GM21515 (cell line): ENCODE data around the gene CD79A.
"Not testable (repeated sequence)": the region's sequence is repeated elsewhere in the genome, so short reads cannot be mapped to it uniquely, and the experiment has no call there.

Experiments
- ATAC-seq: cut with Tn5 transposase; IDR thresholded peaks from one replicate; pipeline ENCODE4 v1.9.1; 2021; ENCODE audit not compliant: unreplicated experiment

Gene CD79A

DNA sequence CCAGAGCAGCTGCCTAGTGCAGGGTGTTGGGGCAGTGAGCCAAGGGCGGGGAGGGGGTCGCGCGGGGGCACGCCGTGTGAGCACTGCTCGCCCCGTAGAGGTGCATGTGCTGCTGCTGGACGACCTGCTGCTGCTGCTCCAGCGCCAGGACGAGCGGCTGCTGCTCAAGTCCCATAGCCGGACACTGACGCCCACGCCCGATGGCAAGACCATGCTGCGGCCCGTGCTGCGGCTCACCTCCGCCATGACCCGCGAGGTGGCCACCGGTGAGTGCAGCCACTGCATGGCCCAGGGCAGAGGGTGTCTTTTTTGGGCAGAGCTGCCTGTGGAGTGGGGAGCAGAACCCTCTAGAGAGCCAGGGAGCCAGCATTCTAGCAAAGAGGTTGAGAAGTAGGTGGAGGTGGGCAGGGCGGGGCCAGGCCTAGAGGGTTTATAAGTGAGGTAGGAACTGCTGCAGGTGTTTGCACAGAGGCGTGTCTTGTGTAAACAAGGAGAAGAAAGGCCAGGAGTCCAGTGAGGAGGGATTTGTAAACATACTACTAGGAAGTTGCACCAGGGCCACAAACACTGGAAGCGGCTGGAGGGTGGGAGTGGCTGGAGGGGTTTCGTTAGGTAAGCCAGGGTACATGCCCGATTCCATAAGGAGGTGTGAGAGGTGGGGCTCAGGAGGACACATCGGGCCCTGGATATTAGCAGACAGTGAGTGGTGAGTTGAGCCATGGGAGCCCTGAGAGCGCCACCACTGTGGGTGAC is 27.2 kb downstream of the CD79A start:
- no peak for ATAC-seq

GRCh38 chr19:41905273-41906002 is 28.4 kb downstream of the CD79A start:
- ATAC-seq: no peak

DNA sequence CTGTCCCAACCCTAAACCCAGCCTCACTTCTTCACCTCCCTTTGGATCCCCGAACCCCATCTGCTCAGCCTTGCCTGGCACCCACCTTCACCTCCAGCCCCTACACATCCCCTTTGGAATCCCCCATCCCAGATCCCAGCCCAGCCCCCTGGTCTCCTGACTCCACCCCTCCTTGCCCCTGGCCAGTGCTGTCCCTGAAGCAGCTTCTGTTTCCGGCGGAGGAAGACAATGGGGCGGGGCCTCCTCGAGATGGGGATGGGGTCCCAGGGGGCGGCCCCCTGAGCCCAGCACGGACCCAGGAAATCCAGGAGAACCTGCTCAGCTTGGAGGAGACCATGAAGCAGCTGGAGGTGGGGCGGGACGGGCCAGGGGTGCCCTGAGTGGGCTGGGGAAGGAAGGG is 29.2 kb downstream of the CD79A start:
- ATAC-seq: no peak

GRCh38 chr19:41906916-41907680 is 30.0 kb downstream of the CD79A start:
- no peak for ATAC-seq

- no peak for ATAC-seq
These were observed 31.0 kb downstream of the CD79A start for GRCh38 chr19:41907994-41908615.

DNA sequence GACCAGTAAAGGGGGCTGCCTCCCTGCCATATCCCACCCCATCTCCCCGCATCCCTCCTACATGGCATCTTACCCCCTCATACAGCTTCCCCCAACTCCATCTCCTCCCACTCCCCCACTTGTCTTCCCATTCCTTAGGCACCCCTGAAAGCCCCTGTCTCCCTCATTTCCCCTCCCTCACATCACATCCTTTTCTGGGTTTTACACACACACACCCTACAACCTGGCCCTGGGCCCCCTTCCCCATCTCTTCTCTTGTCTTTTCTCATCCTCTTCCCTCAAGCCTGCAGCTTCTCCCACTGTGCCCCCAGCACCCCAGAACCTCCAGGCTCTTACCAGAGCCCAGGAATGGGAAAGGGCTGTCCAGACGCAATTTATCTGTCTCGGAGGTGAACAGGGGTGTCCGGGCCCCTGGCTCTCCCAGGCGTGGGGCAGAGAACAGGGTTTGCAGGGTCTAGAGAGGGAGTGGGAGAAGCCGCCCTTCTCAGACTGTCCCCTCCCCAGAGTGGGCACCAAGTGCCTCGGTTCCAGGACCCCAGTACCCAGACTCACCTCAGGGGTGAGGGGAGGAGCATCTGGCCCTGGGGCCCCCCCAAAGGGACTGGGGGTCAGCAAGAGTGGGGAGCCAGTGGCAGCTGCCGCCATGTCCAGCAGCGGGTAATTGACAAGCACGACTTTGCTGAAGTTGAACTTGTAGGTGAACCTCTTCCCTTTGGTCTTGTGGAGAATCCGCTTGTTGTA is 31.8 kb downstream of the CD79A start:
- ATAC-seq: no peak

GRCh38 chr19:41909706-41910105 is 32.6 kb downstream of the CD79A start:
- no peak for ATAC-seq

DNA sequence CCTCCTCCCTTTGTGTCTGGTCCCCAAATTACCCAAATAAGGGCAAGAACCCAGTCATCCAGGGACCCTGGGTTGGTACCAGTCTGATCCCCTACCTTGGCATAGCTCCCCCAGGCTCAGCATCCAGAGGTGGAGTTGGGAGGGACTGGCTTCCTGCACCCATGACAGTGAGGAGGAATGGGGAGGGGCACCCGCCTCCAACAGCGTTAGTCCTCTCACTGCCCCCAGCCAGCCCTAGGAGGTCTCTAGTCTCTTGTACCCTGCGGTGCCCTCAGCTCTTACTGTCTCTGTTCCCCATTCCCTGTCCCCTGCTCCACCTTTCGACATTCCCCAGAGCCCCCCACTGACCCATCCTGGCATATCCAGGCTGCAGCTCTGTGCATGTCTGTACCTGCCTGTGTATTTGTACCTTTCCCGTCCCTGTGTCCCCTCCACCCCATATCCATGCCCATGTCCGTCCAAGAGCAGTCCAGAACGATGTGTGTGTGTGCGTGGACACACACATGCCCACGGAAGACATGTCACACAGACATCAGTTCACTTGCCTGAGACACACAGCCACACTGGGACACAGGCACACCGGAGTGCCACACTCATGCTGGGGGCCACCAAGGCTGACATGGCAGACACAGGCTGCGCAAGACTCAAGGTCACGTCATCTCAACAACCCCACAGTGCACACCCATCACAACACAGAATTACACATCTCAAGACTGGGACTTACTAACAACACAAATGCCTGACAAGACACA is 33.3 kb downstream of the CD79A start:
- ATAC-seq: no peak

DNA sequence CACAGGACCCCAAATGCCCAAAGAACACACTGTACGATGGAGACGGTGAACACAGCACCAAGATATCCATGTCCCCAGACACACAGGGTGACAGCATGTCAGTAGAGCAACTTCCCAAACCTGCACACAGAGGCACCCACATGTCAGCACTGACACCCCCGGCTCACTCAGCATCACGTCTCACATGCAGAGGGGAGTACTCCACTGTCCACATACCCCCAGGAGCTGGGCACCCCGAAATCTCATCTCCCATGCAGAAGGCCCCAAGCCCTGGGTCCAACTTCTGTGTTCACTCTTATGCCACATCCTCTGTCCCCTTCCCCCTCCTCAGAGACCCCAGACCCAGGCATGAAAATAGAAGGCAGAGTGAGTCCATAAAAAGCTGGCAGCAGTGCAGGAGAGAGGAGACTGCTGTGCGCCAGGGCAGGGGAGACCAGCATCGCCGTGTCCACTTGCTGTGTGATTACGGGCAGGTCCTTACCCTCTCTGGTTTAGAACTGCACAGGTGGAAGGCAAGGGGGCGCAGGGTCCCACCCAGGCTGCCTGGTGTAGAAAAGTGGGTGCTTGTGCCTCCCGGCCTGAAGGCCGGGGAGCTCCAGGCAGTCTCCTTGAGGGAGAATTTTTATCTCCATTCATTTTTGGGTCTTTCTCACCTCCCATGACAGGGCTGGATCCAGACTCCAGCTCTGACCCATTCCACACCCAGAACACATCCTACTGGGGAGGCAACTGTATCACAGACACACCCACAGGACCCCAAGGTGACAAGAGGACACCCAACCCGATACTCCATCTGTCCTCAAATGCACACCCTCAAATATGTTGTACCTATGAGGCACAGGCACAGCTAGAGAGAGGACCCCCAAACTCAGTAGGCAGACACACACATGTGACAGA is 34.2 kb downstream of the CD79A start:
- no peak for ATAC-seq

DNA sequence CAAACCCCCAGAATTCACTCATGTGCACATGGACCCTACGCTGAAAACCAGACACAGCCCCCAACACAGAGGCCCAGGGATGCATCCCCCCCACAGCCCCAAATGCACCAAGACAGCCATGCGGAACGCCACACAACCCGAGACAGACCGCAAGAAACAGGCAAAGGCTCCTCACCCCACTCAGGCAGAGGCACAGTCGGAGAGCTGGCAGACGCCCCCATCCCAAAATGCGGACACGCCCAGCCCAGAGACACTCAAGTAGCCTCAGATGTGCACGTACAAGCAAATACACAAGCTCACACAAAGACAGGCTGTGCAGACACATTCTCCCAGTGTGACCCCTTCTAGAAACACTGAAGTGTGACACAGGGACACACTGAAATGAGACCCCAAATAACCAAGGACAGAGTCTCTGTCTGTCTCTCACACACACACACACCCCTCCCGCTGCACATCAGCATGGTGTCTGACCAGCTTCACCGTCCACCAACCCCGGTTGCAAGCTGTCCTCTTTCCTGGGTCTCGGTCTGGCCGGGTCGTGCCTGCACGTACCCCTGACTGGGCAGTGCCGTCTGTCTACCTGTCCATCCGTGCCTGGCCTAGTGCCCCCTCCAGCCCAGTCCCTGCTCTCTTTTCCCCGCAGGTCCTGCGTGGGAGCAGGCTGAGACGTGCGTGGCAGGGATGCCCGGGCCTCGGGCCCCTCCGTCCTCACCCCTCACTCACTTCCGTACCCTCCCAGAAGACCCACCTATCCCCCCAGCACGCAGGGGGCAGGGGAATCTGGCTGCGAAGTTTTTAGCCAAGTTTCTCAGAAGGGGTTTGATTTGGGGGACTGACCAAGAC is 35.0 kb downstream of the CD79A start:
- ATAC-seq: no peak

DNA sequence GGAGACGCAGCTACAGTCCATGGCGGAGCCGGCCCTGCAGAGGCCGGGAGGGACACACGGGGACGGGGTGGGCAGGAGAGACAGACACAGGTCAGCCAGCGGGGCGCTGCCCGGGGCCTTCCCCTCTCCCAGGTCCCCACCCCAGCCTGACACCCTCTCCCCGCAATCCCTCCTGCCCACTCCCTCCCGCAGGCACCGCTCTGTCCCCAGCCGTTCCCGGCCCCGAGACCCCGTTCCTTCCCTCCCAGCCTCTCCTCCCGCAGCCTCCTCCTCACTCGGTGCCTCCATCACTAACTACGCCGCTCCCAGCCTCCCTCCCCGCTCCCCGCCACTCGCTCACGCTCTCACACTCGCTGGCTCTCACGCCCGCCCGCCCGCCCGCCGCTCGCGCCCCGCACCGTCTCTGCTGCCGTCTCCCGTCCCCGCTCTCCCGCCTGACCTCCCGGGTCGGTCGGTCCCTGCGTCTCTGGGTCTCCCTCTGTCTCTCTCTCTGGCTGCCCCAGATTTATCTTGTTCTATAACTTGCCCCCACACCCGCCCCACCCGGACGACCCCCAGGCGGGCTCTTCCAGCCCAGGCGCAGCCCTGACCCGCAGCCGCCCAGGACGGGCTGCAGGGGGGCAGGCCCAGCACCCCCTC is 35.9 kb downstream of the CD79A start:
- no peak for ATAC-seq

DNA sequence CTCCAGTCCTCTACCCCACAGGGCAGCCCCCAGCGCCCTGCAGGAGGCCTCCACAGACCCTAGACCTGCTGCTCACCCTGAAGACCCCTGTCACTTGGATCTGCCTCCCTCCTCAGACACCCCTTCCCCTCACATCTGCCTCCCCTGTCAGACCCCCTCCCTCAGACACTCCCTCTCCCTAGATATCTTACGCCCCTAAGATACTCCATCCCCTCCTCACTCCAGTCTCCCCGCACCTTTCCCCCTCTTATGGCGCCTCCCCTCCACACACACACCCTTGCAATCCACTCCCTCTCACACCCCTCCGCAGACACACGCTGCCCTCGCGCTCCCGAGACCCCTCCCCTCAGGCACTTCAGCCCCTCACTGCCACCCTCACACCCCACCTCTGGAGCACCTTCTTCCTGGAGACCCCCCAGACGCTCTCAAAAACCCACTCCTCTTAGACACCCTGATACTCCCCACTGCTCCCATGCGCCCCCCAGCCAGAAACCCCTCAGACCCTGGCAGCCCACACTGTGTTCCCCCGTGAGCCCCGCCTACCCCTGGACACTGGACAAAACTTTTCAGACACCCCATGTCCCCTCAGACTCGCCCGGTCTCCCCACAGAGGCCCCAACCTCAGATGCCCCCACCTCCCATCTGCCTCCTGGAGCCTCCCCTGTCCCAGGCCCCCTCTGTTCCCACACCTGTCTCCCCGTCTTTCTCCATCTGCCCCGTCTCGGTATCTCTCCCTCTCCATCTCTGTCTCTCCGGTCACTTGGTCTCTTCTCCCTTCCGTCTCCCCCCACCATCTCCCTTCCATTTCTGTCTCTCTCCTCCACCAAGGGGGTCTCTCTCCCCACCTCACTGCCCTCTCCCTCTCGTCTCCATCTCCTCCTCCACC is 36.7 kb downstream of the CD79A start:
- ATAC-seq: no peak

- ATAC-seq: not testable (repeated sequence)
These were observed 37.4 kb downstream of the CD79A start for GRCh38 chr19:41914424-41914834.

- ATAC-seq: no peak
These were observed 38.1 kb downstream of the CD79A start for GRCh38 chr19:41915021-41915775.

DNA sequence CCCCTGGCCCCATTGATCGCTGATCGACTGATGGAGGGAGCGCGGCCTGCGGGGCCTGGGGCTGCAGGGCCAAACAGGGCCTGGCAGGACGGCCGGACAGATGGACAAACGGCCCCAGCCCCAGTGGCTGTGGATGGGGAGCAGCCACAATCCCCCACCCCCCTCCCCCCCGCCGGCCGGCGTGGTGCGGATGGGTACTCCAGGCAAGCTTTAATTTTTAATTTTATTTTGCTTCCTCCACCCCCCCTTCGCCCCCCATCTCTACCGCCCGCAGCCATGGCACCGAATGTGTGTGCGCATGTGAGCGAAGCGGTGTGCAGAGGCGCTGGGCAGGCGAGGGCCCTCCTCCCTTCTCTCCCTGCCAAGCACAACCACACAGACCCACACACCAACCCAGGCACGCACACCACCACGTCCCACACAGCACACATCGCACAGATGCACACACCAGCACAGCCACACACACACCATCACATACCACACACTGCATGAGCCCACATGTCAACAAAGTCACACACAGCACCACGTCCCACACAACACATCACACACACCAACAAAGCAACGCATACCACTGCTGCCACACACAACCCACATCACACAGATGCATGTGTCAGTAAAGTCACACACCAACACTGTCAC is 38.8 kb downstream of the CD79A start:
- ATAC-seq: no peak
